DND-41 (cell line): ENCODE data around the gene FGFR2.
"Not testable (repeated sequence)": the region's sequence is repeated elsewhere in the genome, so short reads cannot be mapped to it uniquely, and the experiment has no call there.

Source experiments
- ATAC-seq: fragments of 200-7000 bp; cut with Tn5 transposase; 3 replicates; pipeline ENCODE4 v1.9.1; 2021; ENCODE audit warnings: low read depth; ENCODE audit not compliant: insufficient read depth
- DNase-seq: peaks from one replicate; pipeline ENCODE4 v3.0.0-alpha.2; 2020
- H2AFZ ChIP-seq: 2 replicates; pipeline ENCODE4 v1.6.0; 2012; ENCODE audit warnings: low read depth, low read length
- H3K27ac ChIP-seq: 2 replicates; pipeline ENCODE4 v1.5.1; 2012; ENCODE audit warnings: low read length, inconsistent platforms
- H3K27me3 ChIP-seq: fragments of 200-600 bp; sonication (generic); 2 replicates; pipeline ENCODE4 v1.6.0; 2012; ENCODE audit warnings: low read length, mild to moderate bottlenecking, inconsistent platforms; ENCODE audit not compliant: insufficient read depth, poor library complexity
- H3K36me3 ChIP-seq: 2 replicates; pipeline ENCODE4 v1.5.1; 2012; ENCODE audit warnings: low read length, inconsistent platforms; ENCODE audit not compliant: insufficient read depth
- H3K4me1 ChIP-seq: 2 replicates; pipeline ENCODE4 v1.5.1; 2012; ENCODE audit warnings: mild to moderate bottlenecking, low read length; ENCODE audit not compliant: insufficient read depth
- H3K4me2 ChIP-seq: 2 replicates; pipeline ENCODE4 v1.6.0; 2012; ENCODE audit warnings: mild to moderate bottlenecking, moderate library complexity, low read length, inconsistent platforms; ENCODE audit not compliant: insufficient read depth
- H3K4me3 ChIP-seq, 2 experiments: fragments of 200-600 bp in 1 of 2; shearing (Covaris generic) in 1 of 2; 2 replicates each; pipeline ENCODE4 v1.5.1; 2012 to 2016; ENCODE audit warnings: inconsistent platforms in 2 of 2, low read length in 2 of 2, mild to moderate bottlenecking in 2 of 2, low read depth in 1 of 2, moderate library complexity in 1 of 2
- H3K79me2 ChIP-seq: 2 replicates; pipeline ENCODE4 v1.6.0; 2012; ENCODE audit warnings: low read length, inconsistent platforms; ENCODE audit not compliant: insufficient read depth
- H3K9ac ChIP-seq: 2 replicates; pipeline ENCODE4 v1.6.0; 2012; ENCODE audit warnings: low read depth, mild to moderate bottlenecking, inconsistent platforms, low read length, moderate library complexity
- H3K9me3 ChIP-seq: 2 replicates; pipeline ENCODE4 v1.5.1; 2012; ENCODE audit warnings: low read length, moderate library complexity, mild to moderate bottlenecking, inconsistent platforms; ENCODE audit not compliant: insufficient read depth, severe bottlenecking
- H4K20me1 ChIP-seq: 2 replicates; pipeline ENCODE4 v1.6.0; 2012; ENCODE audit warnings: low read length; ENCODE audit not compliant: insufficient read depth
- EZH2 ChIP-seq: IDR thresholded peaks from 3 replicates; pipeline ENCODE4 v1.6.1; 2012; ENCODE audit warnings: borderline replicate concordance, low read depth, mild to moderate bottlenecking, moderate library complexity, low read length, inconsistent platforms; ENCODE audit not compliant: severe bottlenecking
- TF ChIP-seq, protein P1 (sequence below): IDR thresholded peaks from 2 replicates; pipeline ENCODE4 v1.5.1; 2012; ENCODE audit warnings: borderline replicate concordance, low read length, moderate library complexity, mild to moderate bottlenecking; ENCODE audit not compliant: poor library complexity, severe bottlenecking; ENCODE audit errors: extremely low read depth

The FGFR2 gene

DNA sequence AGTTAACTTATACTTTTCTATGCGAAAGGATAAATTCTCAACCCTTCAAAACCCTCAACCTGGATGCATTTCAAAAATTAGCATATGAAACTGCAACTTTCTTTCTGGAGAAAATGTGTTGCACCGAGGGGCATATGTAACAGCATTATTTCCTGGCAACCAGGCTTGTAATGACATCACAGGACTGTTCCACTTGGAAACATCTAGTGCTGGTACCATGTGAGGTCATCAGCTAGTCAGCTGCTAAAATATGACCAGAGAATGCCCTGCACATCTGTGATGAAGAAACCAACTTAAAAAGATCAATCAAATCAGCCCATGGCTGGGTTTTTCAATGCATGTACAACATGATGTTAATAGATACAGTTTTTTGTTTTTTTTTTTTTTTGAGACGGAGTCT lies 40.0 kb downstream of the FGFR2 start:
- no peak for ATAC-seq
- H3K27me3 ChIP-seq = no peaks in the 10 kb centered on the region
- TF ChIP-seq, protein P1, sequence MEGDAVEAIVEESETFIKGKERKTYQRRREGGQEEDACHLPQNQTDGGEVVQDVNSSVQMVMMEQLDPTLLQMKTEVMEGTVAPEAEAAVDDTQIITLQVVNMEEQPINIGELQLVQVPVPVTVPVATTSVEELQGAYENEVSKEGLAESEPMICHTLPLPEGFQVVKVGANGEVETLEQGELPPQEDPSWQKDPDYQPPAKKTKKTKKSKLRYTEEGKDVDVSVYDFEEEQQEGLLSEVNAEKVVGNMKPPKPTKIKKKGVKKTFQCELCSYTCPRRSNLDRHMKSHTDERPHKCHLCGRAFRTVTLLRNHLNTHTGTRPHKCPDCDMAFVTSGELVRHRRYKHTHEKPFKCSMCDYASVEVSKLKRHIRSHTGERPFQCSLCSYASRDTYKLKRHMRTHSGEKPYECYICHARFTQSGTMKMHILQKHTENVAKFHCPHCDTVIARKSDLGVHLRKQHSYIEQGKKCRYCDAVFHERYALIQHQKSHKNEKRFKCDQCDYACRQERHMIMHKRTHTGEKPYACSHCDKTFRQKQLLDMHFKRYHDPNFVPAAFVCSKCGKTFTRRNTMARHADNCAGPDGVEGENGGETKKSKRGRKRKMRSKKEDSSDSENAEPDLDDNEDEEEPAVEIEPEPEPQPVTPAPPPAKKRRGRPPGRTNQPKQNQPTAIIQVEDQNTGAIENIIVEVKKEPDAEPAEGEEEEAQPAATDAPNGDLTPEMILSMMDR = no peak
- no peak for TF ChIP-seq EZH2
- H3K4me2 ChIP-seq = no peak overlapping the region
- no peaks in the 10 kb centered on the region for H3K9me3 ChIP-seq
- H3K27ac ChIP-seq = no peak overlapping the region
- no peaks in the 10 kb centered on the region for H3K4me1 ChIP-seq
- H4K20me1 ChIP-seq = no peaks in the 10 kb centered on the region
- H3K4me3 ChIP-seq = no peak overlapping the region
- no peak overlapping the region for H3K9ac ChIP-seq
- no peaks in the 10 kb centered on the region for H3K79me2 ChIP-seq
- H2AFZ ChIP-seq = no peak overlapping the region
- no peaks in the 10 kb centered on the region for H3K36me3 ChIP-seq
- DNase-seq = no peak

DNA sequence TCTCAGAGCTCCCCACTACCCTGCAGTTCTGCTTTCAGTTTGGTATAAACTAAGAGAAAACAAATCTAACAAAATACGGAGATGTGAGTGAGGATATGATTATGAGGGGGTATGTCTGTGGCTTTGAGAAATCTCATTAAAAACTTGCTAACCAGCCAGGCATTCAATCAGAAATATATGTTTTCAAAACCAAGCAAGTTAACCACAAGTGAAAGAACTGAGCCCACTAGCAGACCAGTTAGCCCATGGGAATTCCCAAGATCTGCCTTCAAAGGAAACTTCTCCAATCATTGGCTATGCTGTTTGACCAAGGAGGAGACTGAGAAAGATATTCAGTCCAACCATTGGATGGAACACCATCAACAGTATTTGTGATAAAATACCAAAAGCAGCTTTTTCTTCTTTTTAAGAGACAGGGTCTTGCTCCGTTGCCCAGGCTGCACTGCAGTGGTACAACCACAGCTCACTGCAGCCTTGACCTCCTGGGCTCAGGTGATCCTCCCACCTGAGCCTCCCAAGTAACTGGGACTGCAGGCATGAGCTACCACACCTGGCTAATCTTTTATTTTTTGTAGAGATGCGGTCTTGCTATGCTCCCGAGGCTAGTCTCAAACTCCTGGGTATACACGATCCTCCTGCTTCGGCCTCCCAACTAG lies 41.2 kb downstream of the FGFR2 start:
- no peaks in the 10 kb centered on the region for H3K9me3 ChIP-seq
- H2AFZ ChIP-seq = no peak overlapping the region
- no peaks in the 10 kb centered on the region for H3K36me3 ChIP-seq
- no peak overlapping the region for H3K9ac ChIP-seq
- H3K79me2 ChIP-seq = no peaks in the 10 kb centered on the region
- H3K4me2 ChIP-seq = no peak overlapping the region
- H3K27ac ChIP-seq = no peak overlapping the region
- H3K4me1 ChIP-seq = no peaks in the 10 kb centered on the region
- no peak for ATAC-seq
- TF ChIP-seq, protein P1 = no peak
- no peak for TF ChIP-seq EZH2
- no peaks in the 10 kb centered on the region for H3K27me3 ChIP-seq
- DNase-seq = no peak
- H4K20me1 ChIP-seq = no peaks in the 10 kb centered on the region
- H3K4me3 ChIP-seq = no peak overlapping the region

DNA sequence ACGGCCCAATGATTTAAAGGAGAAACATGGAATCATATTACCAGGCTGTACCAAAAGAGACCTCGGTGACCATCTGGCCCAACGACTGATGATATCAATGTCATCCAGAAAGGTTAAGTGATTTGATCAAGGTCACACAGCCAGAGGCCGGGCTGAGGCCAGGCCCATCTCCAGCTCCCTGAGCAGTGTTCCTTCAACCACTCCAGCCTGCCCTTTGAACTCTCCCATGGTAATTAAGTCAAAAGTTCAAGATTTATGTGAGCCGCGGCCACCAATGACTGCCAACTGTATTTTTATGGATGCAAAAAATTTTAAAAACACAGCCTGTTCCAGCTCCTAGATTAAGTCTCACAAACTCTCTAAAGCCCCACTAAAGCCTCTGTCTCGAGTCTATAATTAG lies 41.8 kb downstream of the FGFR2 start:
- TF ChIP-seq, protein P1 = no peak
- TF ChIP-seq EZH2 = no peak
- Histone ChIP-seq H3K79me2 (no peaks in the 10 kb centered on the region), H3K9ac (no peak overlapping the region), H3K36me3 (no peaks in the 10 kb centered on the region), H3K27ac (no peak overlapping the region), H3K4me1 (no peaks in the 10 kb centered on the region), H3K4me2 (no peak overlapping the region), H3K9me3 (no peaks in the 10 kb centered on the region), H2AFZ (no peak overlapping the region), H4K20me1 (no peaks in the 10 kb centered on the region), H3K27me3 (no peaks in the 10 kb centered on the region), H3K4me3 (no peak overlapping the region)
- ATAC-seq = no peak
- DNase-seq = no peak

DNA sequence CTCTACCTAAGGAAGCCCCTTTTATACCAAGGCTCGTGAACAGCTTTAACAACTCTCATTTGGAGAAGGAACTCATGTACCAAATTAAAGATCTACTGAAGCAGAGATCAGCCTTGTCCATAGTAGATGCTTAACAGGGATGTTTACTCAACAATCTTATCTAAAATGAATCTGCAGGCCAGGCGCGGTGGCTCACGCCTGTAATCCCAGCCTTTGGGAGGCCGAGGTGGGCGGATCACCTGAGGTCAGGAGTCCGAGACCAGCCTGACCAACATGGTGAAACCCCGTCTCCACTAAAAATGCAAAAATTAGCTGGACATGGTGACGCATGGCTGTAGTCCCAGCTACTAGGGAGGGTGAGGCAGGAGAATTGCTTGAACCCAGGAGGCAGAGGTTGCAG lies 43.3 kb downstream of the FGFR2 start:
- not testable (repeated sequence) for H3K4me2 ChIP-seq, H3K27ac ChIP-seq, H3K9ac ChIP-seq, H3K36me3 ChIP-seq, H3K4me1 ChIP-seq, DNase-seq, H3K4me3 ChIP-seq, H2AFZ ChIP-seq, H4K20me1 ChIP-seq, H3K27me3 ChIP-seq, H3K9me3 ChIP-seq, ATAC-seq, H3K79me2 ChIP-seq
